Left renal cortex interstitium (tissue), 4 donors: ENCODE results near the gene NPIPA2. TPM values are rescaled to one million over a fixed set of nuclear protein-coding genes. Genes with fewer than 3 reads are reported as not detected.
"Not testable (repeated sequence)": the region's sequence is repeated elsewhere in the genome, so short reads cannot be mapped to it uniquely, and the experiment has no call there.

Experiments used
- DNase-seq, 4 donors: peaks; one replicate each; pipeline ENCODE4 v3.0.0-alpha.2; 2013; ENCODE audit warnings: low read depth in 4 of 4, low spot score in 2 of 4, missing footprints in 1 of 4
- polyA plus RNA-seq, 4 donors: library from polyadenylated mRNA; unstranded; fragments of 120-200 nt; gene quantifications; one replicate each; pipeline ENCODE4 v1.2.1, GENCODE V29; 2013; ENCODE audit not compliant: insufficient read length in 4 of 4

NPIPA2 gene
- polyA plus RNA-seq: 1 to 10 TPM in 1 of 4 donors, not detected in 3; 3.1 TPM

DNA sequence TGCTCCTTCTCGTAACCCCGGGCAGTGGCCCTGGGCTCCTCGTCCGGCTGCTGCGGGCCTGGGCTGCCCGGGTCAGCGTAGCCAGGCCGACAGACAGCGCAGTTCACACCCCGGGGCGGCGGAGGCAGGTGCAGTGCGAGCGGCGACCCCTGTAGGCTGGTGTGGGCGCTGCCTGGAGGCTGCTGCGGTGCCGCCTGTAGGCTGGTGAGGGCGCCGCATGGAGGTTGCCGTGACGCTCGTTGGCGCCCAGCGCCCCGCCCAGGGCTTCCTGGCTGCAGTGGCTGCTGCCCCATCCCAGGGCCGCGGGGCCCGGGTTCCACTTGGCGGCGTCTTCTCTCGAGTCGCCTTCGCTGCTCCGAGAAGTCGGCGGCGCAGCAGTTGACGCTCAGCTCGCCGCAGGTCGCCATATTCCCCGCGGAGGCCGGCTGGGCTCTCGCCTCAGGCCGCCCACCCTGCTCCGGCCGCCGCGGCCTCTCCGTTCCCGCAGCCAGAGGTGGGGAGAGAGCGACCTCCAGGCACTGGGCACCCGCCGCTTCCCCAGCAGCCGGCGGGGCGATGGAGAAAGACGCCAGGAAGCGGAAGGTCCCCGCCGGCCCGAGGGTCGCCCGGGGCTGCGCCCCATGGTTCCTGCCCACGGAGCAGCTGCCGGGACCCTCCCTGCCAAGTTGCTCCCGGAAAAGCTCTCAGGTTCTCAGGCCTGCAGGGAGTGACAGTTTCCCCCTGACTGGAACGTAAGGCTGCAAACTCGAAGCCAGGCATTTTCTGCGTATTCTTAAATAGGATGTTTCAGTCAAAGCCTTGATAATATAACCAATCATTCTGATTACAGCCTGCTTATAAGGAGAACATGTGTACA lies at the start of gene NPIPA2:
Gene NPIPA2, plus strand, starts transcription at position 261 of the 856 bp plus-strand sequence. CDS start 5,533 bp downstream, outside the sequence.
- DNase-seq: not testable (repeated sequence)

- not testable (repeated sequence) for DNase-seq
These were observed 48.2 kb upstream of the NPIPA2 start, which contains the start of gene PLA2G10 for GRCh38 chr16:14694129-14694528. Gene PLA2G10 (minus strand): TSS chr16:14694308. CDS start chr16:14694229, 79 bp downstream.

- DNase-seq: not testable (repeated sequence)
These were observed 40.5 kb upstream of the NPIPA2 start for GRCh38 chr16:14701859-14702258.

- not testable (repeated sequence) for DNase-seq
These were observed 39.7 kb upstream of the NPIPA2 start for GRCh38 chr16:14702672-14703071.

GRCh38 chr16:14703156-14704011 lies 38.9 kb upstream of the NPIPA2 start, which contains the start of gene NPIPA3:
Gene NPIPA3 (plus strand): TSS chr16:14703411. CDS start chr16:14708944, 5,533 bp downstream.
- DNase-seq: not testable (repeated sequence)

DNA sequence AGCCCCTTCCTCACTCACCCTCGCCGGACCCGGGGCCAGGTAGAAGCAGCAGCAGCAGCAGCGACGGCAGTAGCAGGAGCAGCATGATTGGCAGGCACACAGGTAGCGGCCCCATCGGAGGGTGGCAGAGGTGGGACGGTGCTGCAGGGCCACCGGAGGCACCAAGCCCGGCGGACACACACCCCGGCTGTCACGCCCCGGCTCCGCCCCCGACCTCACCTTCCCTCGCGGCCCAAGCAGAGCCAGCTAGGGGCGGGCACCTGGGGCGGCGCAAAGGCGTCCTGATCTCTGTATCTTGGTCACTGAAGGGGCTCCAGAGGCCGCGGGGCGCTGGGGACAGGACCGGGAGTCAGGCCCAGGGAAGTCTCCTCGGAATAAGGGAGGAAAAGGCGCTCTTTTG lies 9.1 kb upstream of the NPIPA2 start:
- not testable (repeated sequence) for DNase-seq

DNA sequence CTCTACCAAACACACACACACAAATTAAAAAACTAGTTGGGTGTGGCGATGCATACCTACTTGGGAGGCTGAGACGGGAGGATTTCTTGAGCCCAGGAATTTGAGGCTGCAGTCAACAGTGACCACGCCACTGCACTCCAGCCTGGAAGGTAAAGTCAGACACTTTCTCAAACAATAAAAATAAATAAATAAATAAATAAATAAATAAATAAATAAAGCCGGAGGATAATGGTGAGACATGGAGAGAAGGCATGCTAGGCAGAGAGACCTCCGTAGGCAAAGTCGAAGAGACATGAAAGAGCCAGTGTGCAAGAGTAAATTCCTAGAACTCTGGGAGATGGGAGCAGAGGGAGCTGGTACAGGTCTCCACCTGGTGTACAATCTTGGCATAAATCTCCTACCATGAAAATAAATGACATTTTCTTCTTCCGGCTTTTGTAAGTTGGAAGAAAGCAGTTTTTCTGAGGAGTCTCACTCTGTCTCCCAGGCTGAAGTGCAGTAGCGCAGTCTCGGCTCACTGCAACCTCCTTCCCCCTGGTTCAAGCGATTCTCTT lies 1.4 kb upstream of the NPIPA2 start:
- DNase-seq: not testable (repeated sequence)

DNA sequence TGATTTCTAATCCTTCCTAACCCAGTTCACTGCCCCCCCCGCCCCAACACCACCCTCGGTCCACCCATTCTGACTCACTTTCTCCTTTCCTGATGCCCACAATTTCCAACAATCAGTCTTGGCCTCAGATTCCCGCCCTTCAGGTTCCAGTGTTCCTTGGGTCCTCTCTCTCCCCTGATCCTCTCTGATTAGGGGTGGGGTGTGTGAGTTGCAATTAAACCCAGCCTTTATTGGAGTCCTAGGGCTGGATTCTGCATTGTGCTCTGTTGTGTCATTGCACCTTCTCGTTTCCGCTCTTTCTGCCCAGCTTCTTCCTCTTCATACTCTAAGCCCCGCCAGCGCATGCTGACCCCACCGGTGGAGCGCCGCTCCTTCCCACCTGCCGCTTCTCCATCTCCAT lies 539 bp upstream of the NPIPA2 start:
- DNase-seq: not testable (repeated sequence)

GRCh38 chr16:14773654-14774053 lies 31.3 kb downstream of the NPIPA2 start:
- DNase-seq: not testable (repeated sequence)

GRCh38 chr16:14775624-14776023 lies 33.3 kb downstream of the NPIPA2 start:
- DNase-seq: not testable (repeated sequence)

DNA sequence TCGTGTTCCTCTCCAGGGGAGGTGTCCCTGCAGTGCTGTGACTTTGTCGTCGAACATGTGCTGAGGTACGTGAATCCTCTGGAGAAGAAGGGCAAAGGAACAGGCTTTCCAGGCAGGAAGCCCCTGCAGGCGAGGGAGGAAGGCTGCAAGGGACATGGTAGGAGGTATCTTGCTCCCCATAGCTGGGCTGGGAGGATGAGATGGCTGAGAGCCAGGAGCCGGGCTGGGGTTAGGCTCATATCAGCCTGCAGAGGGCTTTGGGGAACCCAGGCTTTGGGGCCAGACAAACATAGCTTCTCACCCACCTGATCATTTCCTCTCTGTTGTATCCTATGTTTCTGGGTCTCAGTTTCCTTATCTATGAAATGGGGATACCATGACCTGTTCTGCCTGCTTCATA lies 34.4 kb downstream of the NPIPA2 start:
- not testable (repeated sequence) for DNase-seq

DNA sequence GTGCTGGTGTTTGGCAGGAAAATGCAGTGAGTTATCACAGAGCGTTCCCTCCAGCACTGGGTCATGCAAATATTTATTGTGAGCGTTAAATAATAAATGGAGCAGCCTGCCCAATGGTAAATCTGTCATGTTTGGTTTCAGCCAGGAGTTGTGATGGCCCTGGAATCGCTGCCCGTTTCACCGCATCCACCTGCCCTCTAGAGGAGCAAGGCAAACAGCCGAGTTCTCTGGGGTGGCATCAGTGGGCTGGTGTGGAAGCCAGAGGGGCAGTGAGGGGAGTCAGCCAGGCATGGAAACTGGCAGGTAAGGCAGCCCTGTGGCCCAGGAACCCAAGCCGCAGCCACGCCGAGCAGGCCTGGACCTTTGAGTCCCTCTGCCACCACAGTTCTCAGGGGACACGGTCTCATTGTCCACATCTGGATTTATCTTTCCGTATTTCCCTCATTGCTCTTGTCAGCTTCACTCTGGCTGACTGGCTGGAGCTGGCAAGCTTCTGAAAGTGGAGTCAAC lies 37.1 kb downstream of the NPIPA2 start:
- DNase-seq: not testable (repeated sequence)

- DNase-seq: not testable (repeated sequence)
These were observed 43.8 kb downstream of the NPIPA2 start for GRCh38 chr16:14786180-14786579.

GRCh38 chr16:14789577-14789976 lies 47.2 kb downstream of the NPIPA2 start:
- DNase-seq: not testable (repeated sequence)

GRCh38 chr16:14790320-14790956 lies 48.1 kb downstream of the NPIPA2 start:
- DNase-seq: not testable (repeated sequence)

- not testable (repeated sequence) for DNase-seq
These were observed 50.6 kb downstream of the NPIPA2 start for GRCh38 chr16:14792914-14793313.

DNA sequence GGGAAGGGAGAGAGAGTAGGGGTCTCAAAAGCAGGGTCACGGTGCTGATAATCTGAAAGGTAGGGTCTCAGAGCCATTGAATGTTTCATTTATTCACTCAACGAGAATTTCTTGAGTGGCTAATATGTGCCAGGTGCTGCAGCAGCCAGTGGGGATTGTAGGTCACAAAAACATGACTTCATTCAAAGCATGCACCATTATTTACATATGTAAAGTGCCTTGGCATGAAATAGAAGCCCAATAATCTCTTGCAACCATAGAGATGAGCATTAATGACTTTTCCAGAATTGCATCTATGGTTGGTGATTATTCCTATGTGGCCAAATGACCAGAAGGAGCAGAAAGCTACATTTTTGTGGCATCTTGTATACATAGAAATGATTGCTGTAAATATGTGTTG lies 55.2 kb downstream of the NPIPA2 start:
- DNase-seq: not testable (repeated sequence)

GRCh38 chr16:14803577-14803976 lies 61.2 kb downstream of the NPIPA2 start:
- not testable (repeated sequence) for DNase-seq

DNA sequence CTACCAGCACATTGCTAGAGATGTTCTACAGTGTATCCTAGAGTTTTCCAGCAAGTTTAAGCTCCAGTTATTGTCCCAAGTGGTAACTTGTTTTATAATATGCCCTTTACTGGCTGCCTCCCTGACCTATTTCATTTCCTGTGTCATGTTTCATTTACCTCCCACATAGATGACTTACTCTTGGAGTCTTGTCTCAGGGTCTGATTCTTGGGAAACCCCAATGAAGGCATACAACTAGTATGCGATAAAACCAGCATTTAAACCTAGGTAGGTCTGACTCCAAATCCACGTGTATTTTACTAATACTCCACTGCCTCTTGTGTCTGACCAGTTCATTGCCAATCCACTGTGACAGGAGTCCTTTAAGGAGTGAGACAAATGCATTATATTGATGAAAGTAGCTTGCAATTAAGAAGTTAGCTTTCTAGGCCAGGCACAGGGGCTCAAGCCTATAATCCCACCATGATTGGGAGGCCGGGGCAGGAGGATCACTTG lies 64.9 kb downstream of the NPIPA2 start:
- DNase-seq: not testable (repeated sequence)

DNA sequence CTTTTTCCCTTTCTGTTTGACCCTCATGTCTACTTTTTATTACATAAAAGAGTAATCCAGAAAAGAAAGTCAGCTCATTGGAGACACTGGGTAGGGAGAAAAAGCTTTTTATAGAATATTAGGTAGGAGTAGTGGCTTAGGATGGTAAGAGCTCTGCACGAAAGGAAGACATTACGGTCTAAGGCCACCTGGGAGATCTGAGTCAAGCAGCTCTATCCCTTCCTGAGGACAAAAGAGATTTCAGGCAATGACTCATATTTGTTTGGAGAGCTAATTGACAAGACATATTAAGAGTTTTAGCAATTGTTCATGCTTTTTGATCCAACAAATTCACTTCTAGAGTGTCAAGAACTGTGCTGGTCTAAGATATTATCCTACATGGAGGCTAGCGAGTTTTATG lies 71.6 kb downstream of the NPIPA2 start:
- DNase-seq: not testable (repeated sequence)
